HG03196 (cell line): ENCODE results near the gene GTF3C5.

Experiments used
- ATAC-seq: cut with Tn5 transposase; IDR thresholded peaks from one replicate; pipeline ENCODE4 v1.9.1; 2021; ENCODE audit not compliant: unreplicated experiment

Gene GTF3C5

DNA sequence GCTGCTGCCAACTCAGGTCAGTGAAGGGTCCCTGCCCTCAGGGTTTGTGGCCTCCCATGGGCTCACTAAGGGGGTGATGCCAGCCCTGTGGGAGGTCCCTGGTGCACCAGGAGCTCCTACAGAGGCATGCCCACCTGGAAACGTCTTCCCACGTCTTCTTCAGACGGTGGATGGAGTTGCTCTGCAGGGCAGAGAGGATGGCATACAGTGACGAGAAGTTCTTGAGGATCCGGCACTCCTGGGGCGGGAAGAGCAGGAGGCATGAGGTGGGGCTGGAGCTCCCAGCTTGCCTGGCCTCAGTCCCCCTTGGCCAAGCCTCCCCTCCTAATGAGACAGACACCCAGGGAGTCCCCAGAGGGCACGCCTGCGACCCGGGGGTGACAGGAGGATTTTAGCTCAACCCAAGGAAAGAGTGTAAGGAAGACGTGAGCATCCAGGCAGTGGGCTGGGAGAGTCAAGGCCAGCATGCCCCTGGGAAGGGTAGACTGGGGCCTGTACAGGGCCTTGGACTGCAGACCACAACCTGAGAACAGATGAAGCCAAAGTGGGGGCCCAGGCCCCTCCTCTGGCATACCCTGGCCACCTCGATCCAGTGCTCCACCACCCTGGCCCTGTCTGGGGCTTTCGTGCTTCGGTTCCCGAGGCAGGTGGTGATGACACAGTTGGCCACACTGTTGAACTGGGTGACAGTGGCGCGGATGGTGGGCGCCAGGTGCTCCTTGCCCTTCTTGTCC is 75.9 kb downstream of the GTF3C5 start:
- ATAC-seq, result no peak

GRCh38 chr9:133107245-133107722 is 76.5 kb downstream of the GTF3C5 start:
- ATAC-seq, result no peak
